ENCODE measurements around the gene ADRM1. TPM values are rescaled to one million over a fixed set of nuclear protein-coding genes. Genes with fewer than 3 reads are reported as not detected.

Gene ADRM1, protein sequence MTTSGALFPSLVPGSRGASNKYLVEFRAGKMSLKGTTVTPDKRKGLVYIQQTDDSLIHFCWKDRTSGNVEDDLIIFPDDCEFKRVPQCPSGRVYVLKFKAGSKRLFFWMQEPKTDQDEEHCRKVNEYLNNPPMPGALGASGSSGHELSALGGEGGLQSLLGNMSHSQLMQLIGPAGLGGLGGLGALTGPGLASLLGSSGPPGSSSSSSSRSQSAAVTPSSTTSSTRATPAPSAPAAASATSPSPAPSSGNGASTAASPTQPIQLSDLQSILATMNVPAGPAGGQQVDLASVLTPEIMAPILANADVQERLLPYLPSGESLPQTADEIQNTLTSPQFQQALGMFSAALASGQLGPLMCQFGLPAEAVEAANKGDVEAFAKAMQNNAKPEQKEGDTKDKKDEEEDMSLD
- 73.4 TPM for total RNA-seq
- long read RNA-seq, transcript ADRM1-201 (10 exons, 1,478 nt), result major isoform, 165 of 230 reads
- long read RNA-seq, partial matches to known transcripts, result 27 of 230 reads
- long read RNA-seq, other reads (novel, unspliced or antisense), result 35 of 230 reads

DNA sequence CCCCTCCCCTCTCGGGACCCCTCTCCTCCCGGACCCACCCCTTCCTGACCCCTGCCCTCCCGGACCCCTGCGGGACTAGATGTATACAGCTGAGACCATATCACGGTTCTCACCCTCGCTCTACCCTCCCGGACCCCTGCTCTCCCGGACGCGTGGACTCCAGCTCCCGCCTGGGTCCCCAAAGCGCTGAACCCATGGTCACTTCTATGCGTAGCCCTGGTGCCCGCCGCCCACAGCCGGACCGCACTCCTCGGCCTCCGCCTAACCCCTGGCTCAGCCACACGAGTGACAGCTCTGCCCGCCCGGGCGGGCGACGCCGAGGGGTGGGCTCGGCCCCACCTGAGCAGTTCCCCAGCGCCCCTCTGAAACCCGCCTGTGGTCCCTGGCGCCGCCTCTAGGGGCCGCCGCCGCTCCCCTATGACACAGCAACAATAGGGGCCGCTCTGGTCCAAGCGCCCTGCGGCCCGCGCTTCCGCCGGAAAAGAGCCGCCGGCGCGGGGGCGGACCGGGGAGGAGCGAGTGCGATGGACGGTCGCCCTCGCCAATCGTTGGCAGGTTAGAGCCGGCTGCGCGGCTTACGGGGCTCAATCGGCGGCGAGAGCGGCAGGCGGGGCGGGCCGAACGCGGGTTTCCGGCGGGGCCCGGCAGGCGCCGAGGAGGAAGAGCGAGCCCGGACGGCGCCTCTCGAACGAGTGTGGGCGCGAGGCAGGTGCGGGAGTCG is at the start of gene ADRM1:
Gene ADRM1, plus strand, starts transcription at position 657 of the 721 bp plus-strand sequence. CDS start 572 bp downstream, outside the sequence.
- TF ChIP-seq, protein P1, sequence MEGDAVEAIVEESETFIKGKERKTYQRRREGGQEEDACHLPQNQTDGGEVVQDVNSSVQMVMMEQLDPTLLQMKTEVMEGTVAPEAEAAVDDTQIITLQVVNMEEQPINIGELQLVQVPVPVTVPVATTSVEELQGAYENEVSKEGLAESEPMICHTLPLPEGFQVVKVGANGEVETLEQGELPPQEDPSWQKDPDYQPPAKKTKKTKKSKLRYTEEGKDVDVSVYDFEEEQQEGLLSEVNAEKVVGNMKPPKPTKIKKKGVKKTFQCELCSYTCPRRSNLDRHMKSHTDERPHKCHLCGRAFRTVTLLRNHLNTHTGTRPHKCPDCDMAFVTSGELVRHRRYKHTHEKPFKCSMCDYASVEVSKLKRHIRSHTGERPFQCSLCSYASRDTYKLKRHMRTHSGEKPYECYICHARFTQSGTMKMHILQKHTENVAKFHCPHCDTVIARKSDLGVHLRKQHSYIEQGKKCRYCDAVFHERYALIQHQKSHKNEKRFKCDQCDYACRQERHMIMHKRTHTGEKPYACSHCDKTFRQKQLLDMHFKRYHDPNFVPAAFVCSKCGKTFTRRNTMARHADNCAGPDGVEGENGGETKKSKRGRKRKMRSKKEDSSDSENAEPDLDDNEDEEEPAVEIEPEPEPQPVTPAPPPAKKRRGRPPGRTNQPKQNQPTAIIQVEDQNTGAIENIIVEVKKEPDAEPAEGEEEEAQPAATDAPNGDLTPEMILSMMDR (IDR thresholded peaks at IDR 0.05), result peak; percentile 94
- Histone ChIP-seq H3K4me1 (peaks cover 22% of the 10 kb centered on the region), H3K9me3 (no peaks in the 10 kb centered on the region), H3K27ac (peak within 1 kb of the TSS; percentile 97), H3K4me3 (peak within 1 kb of the TSS; percentile 83), H3K27me3 (no peaks in the 10 kb centered on the region), H3K36me3 (peaks cover 30% of the 10 kb centered on the region)
- DNase-seq (peak; percentile 98), ATAC-seq (peak; percentile 92)
- intact Hi-C loops (cut with DNase I), result loop anchor here (5.0 kb wide), 1 partner anchor 75 kb away; no protein-coding TSS in a partner anchor

DNA sequence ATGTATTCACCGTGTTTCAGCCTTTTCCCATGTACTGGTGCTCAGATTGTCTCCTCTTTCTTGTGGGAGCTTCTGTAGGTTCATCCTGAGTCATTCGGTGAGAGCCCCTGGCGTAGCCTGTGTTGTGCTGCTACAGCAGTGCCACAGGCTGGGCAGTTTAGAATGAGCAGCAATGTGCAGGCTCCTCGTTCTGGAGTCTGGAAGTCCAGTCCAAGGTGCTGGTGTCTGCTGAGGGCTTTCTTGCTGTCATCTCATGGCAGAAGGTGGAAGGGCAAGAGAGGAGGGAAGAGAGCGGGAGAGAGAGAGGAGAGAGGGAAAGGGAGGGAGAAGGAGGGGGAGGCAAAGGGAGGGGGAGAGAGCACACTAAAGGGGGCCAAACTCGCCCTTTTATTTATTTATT is 49.4 kb upstream of the ADRM1 start:
- DNase-seq, result no peak
- TF ChIP-seq, protein P1 (IDR thresholded peaks at IDR 0.05), result no peak
- Histone ChIP-seq H3K4me3 (no peak overlapping the region), H3K4me1 (peaks cover 4% of the 10 kb centered on the region), H3K9me3 (no peaks in the 10 kb centered on the region), H3K27ac (no peak overlapping the region), H3K27me3 (no peaks in the 10 kb centered on the region), H3K36me3 (peaks cover 25% of the 10 kb centered on the region)
- intact Hi-C loops (cut with DNase I), result no loop called here
- no peak for ATAC-seq

DNA sequence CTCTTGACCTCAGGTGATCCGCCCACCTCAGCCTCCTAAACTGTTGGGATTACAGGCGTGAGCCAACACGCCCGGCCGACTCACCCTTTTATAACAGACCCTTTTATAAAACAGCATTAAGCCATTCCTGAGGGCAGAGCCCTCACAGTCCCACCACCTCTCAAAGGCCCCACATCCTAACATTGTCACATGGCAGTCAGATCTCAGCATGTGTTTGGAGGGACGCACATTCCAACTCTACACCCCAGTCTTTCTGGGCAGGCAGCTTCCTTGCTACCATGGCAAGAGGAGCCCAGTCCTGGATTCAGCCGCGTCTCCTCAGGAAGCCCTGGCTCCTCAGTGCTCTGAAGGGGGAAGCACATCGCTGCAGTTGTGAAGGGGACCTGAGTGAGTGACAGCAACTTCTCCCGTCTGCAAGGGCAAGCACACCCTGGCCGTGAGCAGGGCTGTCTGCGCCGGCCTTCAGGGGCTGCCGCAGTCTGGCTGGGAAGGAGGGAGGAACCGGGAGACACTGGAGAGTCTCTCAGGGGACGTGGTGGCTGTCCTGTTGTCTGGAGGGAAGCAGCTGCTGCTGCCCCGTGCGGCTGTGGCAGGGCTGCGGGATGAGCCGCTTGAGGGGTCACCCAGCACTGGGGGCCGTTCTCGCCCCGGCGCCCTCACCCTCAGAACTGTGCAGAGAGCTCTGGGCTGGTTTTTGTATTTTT is 48.6 kb upstream of the ADRM1 start:
- Histone ChIP-seq H3K4me1 (no peaks in the 10 kb centered on the region), H3K9me3 (no peaks in the 10 kb centered on the region), H3K27ac (no peak overlapping the region), H3K36me3 (peaks cover 28% of the 10 kb centered on the region), H3K27me3 (no peaks in the 10 kb centered on the region), H3K4me3 (no peak overlapping the region)
- TF ChIP-seq, protein P1 (IDR thresholded peaks at IDR 0.05), result no peak
- ATAC-seq, result no peak
- intact Hi-C loops (cut with DNase I), result no loop called here
- DNase-seq, result no peak

DNA sequence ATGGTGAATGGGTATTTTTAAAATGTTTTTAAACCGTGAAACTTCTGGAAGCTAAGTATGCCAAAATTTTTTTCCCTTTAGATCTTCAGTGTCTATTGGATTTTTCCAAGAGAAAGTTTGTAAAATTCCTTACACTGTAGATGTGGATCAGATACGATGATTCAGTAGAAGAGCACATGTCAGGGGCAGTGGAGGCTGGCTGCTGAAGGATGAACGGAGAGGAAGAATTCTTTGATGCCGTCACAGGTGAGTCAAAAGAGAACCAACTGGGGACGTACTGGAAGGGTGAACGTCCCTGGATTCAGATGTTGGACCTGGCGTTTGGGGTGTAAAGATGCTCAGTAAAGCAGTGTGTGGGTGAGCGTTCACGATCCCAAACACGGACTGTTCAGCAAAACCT is 46.8 kb upstream of the ADRM1 start:
- DNase-seq (no peak), ATAC-seq (no peak)
- H3K36me3 ChIP-seq, result peaks cover 42% of the 10 kb centered on the region
- no peak overlapping the region for H3K4me3 ChIP-seq
- no peaks in the 10 kb centered on the region for H3K9me3 ChIP-seq
- H3K27ac ChIP-seq, result no peak overlapping the region
- H3K27me3 ChIP-seq, result no peaks in the 10 kb centered on the region
- TF ChIP-seq, protein P1 (IDR thresholded peaks at IDR 0.05), result no peak
- intact Hi-C loops (cut with DNase I), result no loop called here
- H3K4me1 ChIP-seq, result no peaks in the 10 kb centered on the region

DNA sequence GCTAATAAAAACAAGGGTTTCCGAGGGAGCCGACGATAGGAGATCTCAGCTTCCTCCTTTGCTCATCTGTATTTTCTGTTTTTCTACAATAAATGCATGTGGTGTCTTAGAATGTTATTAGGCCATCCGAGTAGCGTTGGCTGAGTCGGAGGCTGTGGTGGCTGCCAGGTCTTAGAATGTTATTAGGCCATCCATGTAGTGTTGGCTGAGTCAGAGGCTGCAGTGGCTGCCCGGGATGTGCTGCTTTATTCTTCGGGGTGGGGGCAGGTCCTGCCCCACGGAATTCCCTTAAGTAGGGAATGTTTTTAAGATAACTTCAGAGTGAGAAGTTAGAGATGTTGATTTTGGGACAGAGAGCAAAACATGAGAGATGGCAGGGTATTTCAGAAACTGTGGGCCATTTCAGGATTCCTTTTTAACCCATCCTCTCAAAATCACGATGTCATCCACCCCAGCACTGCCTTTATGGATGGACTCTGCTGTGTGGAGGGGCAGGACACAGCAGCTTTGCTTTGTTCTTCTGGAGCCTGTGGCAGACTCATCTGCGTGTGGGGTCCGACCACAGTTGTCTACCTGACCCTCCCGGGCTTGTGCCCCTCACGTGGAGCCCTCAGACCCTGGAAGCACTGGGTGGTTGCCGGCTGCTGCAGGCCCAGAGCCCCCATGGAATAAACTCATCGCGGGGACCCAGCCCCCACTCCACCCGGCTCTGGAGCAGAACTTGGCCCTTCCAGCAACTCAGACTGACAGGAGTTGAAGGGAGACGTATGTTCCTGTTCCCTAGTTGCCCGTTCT is 44.1 kb upstream of the ADRM1 start:
- TF ChIP-seq, protein P1 (IDR thresholded peaks at IDR 0.05), result no peak
- Histone ChIP-seq H3K4me1 (no peaks in the 10 kb centered on the region), H3K27me3 (no peaks in the 10 kb centered on the region), H3K27ac (no peak overlapping the region), H3K9me3 (no peaks in the 10 kb centered on the region), H3K4me3 (no peak overlapping the region), H3K36me3 (peaks cover 69% of the 10 kb centered on the region)
- ATAC-seq (no peak), DNase-seq (no peak)
- intact Hi-C loops (cut with DNase I), result no loop called here

All from upper lobe of right lung (tissue), 1 donor.